ENCODE measurements around the gene KIF1B.
"Not testable (repeated sequence)": the region's sequence is repeated elsewhere in the genome, so short reads cannot be mapped to it uniquely, and the experiment has no call there.

Gene KIF1B

GRCh38 chr1:10398734-10399443 lies 188.5 kb downstream of the KIF1B start, which contains the start of gene PGD:
Gene PGD, plus strand, starts transcription at chr1:10399064. Its CDS starts 54 bp downstream, at chr1:10399118.
- DNase-seq (ENCODE audit: low read depth) = peak; percentile 99
- H3K36me3 ChIP-seq (ENCODE audit: control insufficient read depth, insufficient read depth, low read length, severe bottlenecking) = peaks cover 18% of the 10 kb centered on the region
- peaks cover 6% of the 10 kb centered on the region for H3K9me3 ChIP-seq (ENCODE audit: control insufficient read depth, low read length)
- no peaks in the 10 kb centered on the region for H3K27me3 ChIP-seq (replicated peaks; ENCODE audit: control insufficient read depth, insufficient read depth, low read length)
- peak within 1 kb of the TSS; percentile 87 for H3K4me3 ChIP-seq (ENCODE audit: low read length)
- H3K4me1 ChIP-seq (ENCODE audit: control insufficient read depth, insufficient read depth, low read length) = peaks cover 24% of the 10 kb centered on the region
- peak within 1 kb of the TSS; percentile 92 for H3K9ac ChIP-seq (ENCODE audit: low read length)

GRCh38 chr1:10399444-10399941 lies 189.1 kb downstream of the KIF1B start:
- Histone ChIP-seq H3K9me3 (ENCODE audit: control insufficient read depth, low read length) (peaks cover under 1% of the 10 kb centered on the region), H3K27me3 (replicated peaks; ENCODE audit: control insufficient read depth, insufficient read depth, low read length) (no peaks in the 10 kb centered on the region), H3K4me3 (ENCODE audit: low read length) (peak overlapping the region; percentile 87), H3K9ac (ENCODE audit: low read length) (peak overlapping the region; percentile 92), H3K4me1 (ENCODE audit: control insufficient read depth, insufficient read depth, low read length) (peaks cover 25% of the 10 kb centered on the region), H3K36me3 (ENCODE audit: control insufficient read depth, insufficient read depth, low read length, severe bottlenecking) (peaks cover 24% of the 10 kb centered on the region)
- peak; percentile 77 for DNase-seq (ENCODE audit: low read depth)

GRCh38 chr1:10400013-10400412 lies 189.6 kb downstream of the KIF1B start:
- peak; percentile 26 for DNase-seq (ENCODE audit: low read depth)
- Histone ChIP-seq H3K9ac (ENCODE audit: low read length) (peak overlapping the region; percentile 92), H3K4me3 (ENCODE audit: low read length) (peak overlapping the region; percentile 87), H3K9me3 (ENCODE audit: control insufficient read depth, low read length) (no peaks in the 10 kb centered on the region), H3K36me3 (ENCODE audit: control insufficient read depth, insufficient read depth, low read length, severe bottlenecking) (peaks cover 29% of the 10 kb centered on the region), H3K27me3 (replicated peaks; ENCODE audit: control insufficient read depth, insufficient read depth, low read length) (no peaks in the 10 kb centered on the region), H3K4me1 (ENCODE audit: control insufficient read depth, insufficient read depth, low read length) (peaks cover 25% of the 10 kb centered on the region)

- Histone ChIP-seq H3K36me3 (ENCODE audit: control insufficient read depth, insufficient read depth, low read length, severe bottlenecking) (peaks cover 42% of the 10 kb centered on the region), H3K9ac (ENCODE audit: low read length) (peak overlapping the region; percentile 92), H3K4me3 (ENCODE audit: low read length) (peak overlapping the region; percentile 87), H3K9me3 (ENCODE audit: control insufficient read depth, low read length) (no peaks in the 10 kb centered on the region), H3K4me1 (ENCODE audit: control insufficient read depth, insufficient read depth, low read length) (peaks cover 25% of the 10 kb centered on the region), H3K27me3 (replicated peaks; ENCODE audit: control insufficient read depth, insufficient read depth, low read length) (no peaks in the 10 kb centered on the region)
- peak; percentile 60 for DNase-seq (ENCODE audit: low read depth)
Measured at GRCh38 chr1:10401281-10401680, 190.9 kb downstream of the KIF1B start.

- Histone ChIP-seq H3K36me3 (ENCODE audit: control insufficient read depth, insufficient read depth, low read length, severe bottlenecking) (peaks cover 57% of the 10 kb centered on the region), H3K9me3 (ENCODE audit: control insufficient read depth, low read length) (no peaks in the 10 kb centered on the region), H3K9ac (ENCODE audit: low read length) (no peak overlapping the region), H3K27me3 (replicated peaks; ENCODE audit: control insufficient read depth, insufficient read depth, low read length) (no peaks in the 10 kb centered on the region), H3K4me1 (ENCODE audit: control insufficient read depth, insufficient read depth, low read length) (peaks cover 25% of the 10 kb centered on the region), H3K4me3 (ENCODE audit: low read length) (no peak overlapping the region)
- no peak for DNase-seq (ENCODE audit: low read depth)
Measured at GRCh38 chr1:10402729-10403274, 192.4 kb downstream of the KIF1B start.

GRCh38 chr1:10407201-10407600 lies 196.8 kb downstream of the KIF1B start:
- Histone ChIP-seq H3K36me3 (ENCODE audit: control insufficient read depth, insufficient read depth, low read length, severe bottlenecking) (peaks cover 98% of the 10 kb centered on the region), H3K4me3 (ENCODE audit: low read length) (no peak overlapping the region), H3K4me1 (ENCODE audit: control insufficient read depth, insufficient read depth, low read length) (peaks cover 12% of the 10 kb centered on the region), H3K9me3 (ENCODE audit: control insufficient read depth, low read length) (no peaks in the 10 kb centered on the region), H3K27me3 (replicated peaks; ENCODE audit: control insufficient read depth, insufficient read depth, low read length) (no peaks in the 10 kb centered on the region), H3K9ac (ENCODE audit: low read length) (no peak overlapping the region)
- no peak for DNase-seq (ENCODE audit: low read depth)

- peaks cover 99% of the 10 kb centered on the region for H3K36me3 ChIP-seq (ENCODE audit: control insufficient read depth, insufficient read depth, low read length, severe bottlenecking)
- peak; percentile 78 for DNase-seq (ENCODE audit: low read depth)
- no peaks in the 10 kb centered on the region for H3K27me3 ChIP-seq (replicated peaks; ENCODE audit: control insufficient read depth, insufficient read depth, low read length)
- peak overlapping the region; percentile 56 for H3K9ac ChIP-seq (ENCODE audit: low read length)
- no peak overlapping the region for H3K4me3 ChIP-seq (ENCODE audit: low read length)
- peaks cover 22% of the 10 kb centered on the region for H3K4me1 ChIP-seq (ENCODE audit: control insufficient read depth, insufficient read depth, low read length)
- no peaks in the 10 kb centered on the region for H3K9me3 ChIP-seq (ENCODE audit: control insufficient read depth, low read length)
Measured at GRCh38 chr1:10415211-10415930, 205.0 kb downstream of the KIF1B start.

GRCh38 chr1:10415967-10416366 lies 205.6 kb downstream of the KIF1B start:
- H3K9me3 ChIP-seq (ENCODE audit: control insufficient read depth, low read length); H3K4me3 ChIP-seq (ENCODE audit: low read length); H3K27me3 ChIP-seq (replicated peaks; ENCODE audit: control insufficient read depth, insufficient read depth, low read length); DNase-seq (ENCODE audit: low read depth): not testable (repeated sequence)
- H3K9ac ChIP-seq (ENCODE audit: low read length) = peak overlapping the region; percentile 56
- peaks cover 25% of the 10 kb centered on the region for H3K4me1 ChIP-seq (ENCODE audit: control insufficient read depth, insufficient read depth, low read length)
- H3K36me3 ChIP-seq (ENCODE audit: control insufficient read depth, insufficient read depth, low read length, severe bottlenecking) = peaks cover 97% of the 10 kb centered on the region

GRCh38 chr1:10418741-10419140 lies 208.4 kb downstream of the KIF1B start:
- H3K4me3 ChIP-seq (ENCODE audit: low read length); H3K9me3 ChIP-seq (ENCODE audit: control insufficient read depth, low read length); H3K27me3 ChIP-seq (replicated peaks; ENCODE audit: control insufficient read depth, insufficient read depth, low read length); H3K9ac ChIP-seq (ENCODE audit: low read length); DNase-seq (ENCODE audit: low read depth): not testable (repeated sequence)
- H3K4me1 ChIP-seq (ENCODE audit: control insufficient read depth, insufficient read depth, low read length) = peaks cover 27% of the 10 kb centered on the region
- peaks cover 78% of the 10 kb centered on the region for H3K36me3 ChIP-seq (ENCODE audit: control insufficient read depth, insufficient read depth, low read length, severe bottlenecking)

- DNase-seq (ENCODE audit: low read depth) = no peak
- Histone ChIP-seq H3K36me3 (ENCODE audit: control insufficient read depth, insufficient read depth, low read length, severe bottlenecking) (peaks cover 72% of the 10 kb centered on the region), H3K4me3 (ENCODE audit: low read length) (no peak overlapping the region), H3K9me3 (ENCODE audit: control insufficient read depth, low read length) (no peaks in the 10 kb centered on the region), H3K27me3 (replicated peaks; ENCODE audit: control insufficient read depth, insufficient read depth, low read length) (no peaks in the 10 kb centered on the region), H3K9ac (ENCODE audit: low read length) (no peak overlapping the region), H3K4me1 (ENCODE audit: control insufficient read depth, insufficient read depth, low read length) (peaks cover 32% of the 10 kb centered on the region)
Measured at GRCh38 chr1:10419351-10419750, 209.0 kb downstream of the KIF1B start.

GRCh38 chr1:10421637-10422036 lies 211.3 kb downstream of the KIF1B start:
- DNase-seq (ENCODE audit: low read depth) = no peak
- Histone ChIP-seq H3K27me3 (replicated peaks; ENCODE audit: control insufficient read depth, insufficient read depth, low read length) (no peaks in the 10 kb centered on the region), H3K9me3 (ENCODE audit: control insufficient read depth, low read length) (no peaks in the 10 kb centered on the region), H3K9ac (ENCODE audit: low read length) (no peak overlapping the region), H3K36me3 (ENCODE audit: control insufficient read depth, insufficient read depth, low read length, severe bottlenecking) (peaks cover 49% of the 10 kb centered on the region), H3K4me1 (ENCODE audit: control insufficient read depth, insufficient read depth, low read length) (peaks cover 25% of the 10 kb centered on the region), H3K4me3 (ENCODE audit: low read length) (no peak overlapping the region)
